ENCODE measurements around the gene OR5H2.

- TF ChIP-seq CTCF (IDR thresholded peaks at IDR 0.05; ENCODE audit: low read depth, low read length, missing input control): no peak
- no peak for TF ChIP-seq ATF3 (IDR thresholded peaks at IDR 0.05)
- no peak for TF ChIP-seq RAD21 (IDR thresholded peaks at IDR 0.05)
- TF ChIP-seq SP1 (IDR thresholded peaks at IDR 0.05): no peak
- no peak for TF ChIP-seq JUND (IDR thresholded peaks at IDR 0.05)
Observed at GRCh38 chr3:98282205-98282604, at the start of gene OR5H2.

All from liver (tissue), 3 donors.